ENCODE data around the gene KRTAP5-3. TPM values are rescaled to one million over a fixed set of nuclear protein-coding genes. Genes with fewer than 3 reads are reported as not detected.

Gene KRTAP5-3
- total and polyA plus RNA-seq, 9 of the 15 experiments (the other 6 are each of a cell fraction or from before 2014, with no cell fraction given): not detected

GRCh38 chr11:1572197-1573076 is 35.8 kb downstream of the KRTAP5-3 start, which contains the start of gene DUSP8 (continued):
- TF ChIP-seq RBFOX2 (IDR thresholded peaks at IDR 0.05; ENCODE audit: low read depth, low read length) (no peak), TCF7 (IDR thresholded peaks at IDR 0.05; ENCODE audit: borderline replicate concordance) (no peak), PRMT5 (CRISPR knock-in tag; IDR thresholded peaks at IDR 0.05) (no peak), U2AF1 (optimal IDR thresholded peaks at IDR 0.05; ENCODE audit: low read depth, low read length) (no peak), ZNF444 (CRISPR knock-in tag; IDR thresholded peaks at IDR 0.05) (no peak), RNF219 (CRISPR knock-in tag; IDR thresholded peaks at IDR 0.05) (no peak), HEY1 (CRISPR knock-in tag; IDR thresholded peaks at IDR 0.05; ENCODE audit: borderline replicate concordance) (no peak), SMARCB1 (IDR thresholded peaks at IDR 0.05; ENCODE audit: insufficient read length, low read depth) (no peak), CUX1 (CRISPR knock-in tag; IDR thresholded peaks at IDR 0.05) (no peak), MECOM (CRISPR knock-in tag; IDR thresholded peaks at IDR 0.05) (no peak), MXI1 (IDR thresholded peaks at IDR 0.05; ENCODE audit: low read depth, low read length) (no peak), MEF2A (IDR thresholded peaks at IDR 0.05; ENCODE audit: control insufficient read depth, low read depth, low read length) (peak; percentile 95), ETS2 (tag; IDR thresholded peaks at IDR 0.05; ENCODE audit: borderline replicate concordance, poor library complexity, severe bottlenecking) (no peak), PHF20 (IDR thresholded peaks at IDR 0.05; ENCODE audit: partially characterized antibody) (no peak), SRSF3 (IDR thresholded peaks at IDR 0.05; ENCODE audit: insufficient read depth, low read length) (no peak), SMAD3 (CRISPR knock-in tag; conservative IDR thresholded peaks at IDR 0.05) (no peak), MCM2 (IDR thresholded peaks at IDR 0.05; ENCODE audit: low read depth) (no peak), NFE2 (IDR thresholded peaks at IDR 0.05; ENCODE audit: low read depth) (no peak), PURB (CRISPR knock-in tag; IDR thresholded peaks at IDR 0.05; ENCODE audit: low read depth) (no peak), NR4A1 (CRISPR knock-in tag; IDR thresholded peaks at IDR 0.05) (no peak), NR4A1 (tag; IDR thresholded peaks at IDR 0.05) (no peak), NFATC3 (IDR thresholded peaks at IDR 0.05) (no peak)

Data from K562 (cell line).